HepG2 (cell line): Measurements from ENCODE around the gene RNU5B-1. TPM values are rescaled to one million over a fixed set of nuclear protein-coding genes. Genes with fewer than 3 reads are reported as not detected.

Source experiments
- ATAC-seq: fragments of 200-7000 bp; cut with Tn5 transposase; 3 replicates; pipeline ENCODE4 v1.9.1; 2020; ENCODE audit warnings: mild to moderate bottlenecking, moderate library complexity
- BruUV-seq: library from RNA; stranded (reverse); fragments of 400-500 nt; replicated peaks from 2 replicates; lab custom pipeline; 2021; lab: Mats Ljungman, UMichigan
- CTCF ChIA-PET: fragments of 300-600 bp; formaldehyde crosslinking; extraction: SDS; loops from one replicate; lab custom pipeline; 2021; ENCODE audit warnings: low total read pairs, inconsistent platforms, low intra/inter-chr PET ratio; lab: Yijun Ruan, JAX
- POLR2A ChIA-PET: fragments of 350-600 bp; sonication (Branson Sonifier 250); formaldehyde crosslinking; loops from one replicate; lab custom pipeline; 2020; ENCODE audit warnings: antibody characterized with exemption, inconsistent platforms; lab: Yijun Ruan, JAX
- DNase-seq: peaks from one replicate; pipeline ENCODE4 v3.0.0-alpha.2; 2015; ENCODE audit warnings: low spot score
- FAIRE-seq: peaks from 3 replicates; lab custom pipeline; 2011; peaks lifted over from hg19 to GRCh38; lab: Jason Lieb, UNC
- H2AFZ ChIP-seq: one replicate; pipeline ENCODE4 v1.6.1; 2011; ENCODE audit warnings: low read length, inconsistent platforms
- H3K27ac ChIP-seq: fragments of 300-600 bp; 3 replicates; pipeline ENCODE4 v1.8.0; 2011; ENCODE audit warnings: mixed run types, mild to moderate bottlenecking, mixed read lengths, low read length, inconsistent platforms; ENCODE audit not compliant: insufficient read depth; ENCODE audit errors: extremely low read length
- H3K27me3 ChIP-seq, 2 experiments: fragments of 200-600 bp in 1 of 2; 2 replicates in 1 of 2; 3 replicates in 1 of 2; pipeline versions ENCODE4 v1.6.0 to v1.8.0; 2011; ENCODE audit warnings: low read length in 2 of 2, mild to moderate bottlenecking in 2 of 2, moderate library complexity in 2 of 2, inconsistent platforms in 1 of 2; ENCODE audit not compliant: insufficient read depth in 2 of 2, control insufficient read depth in 1 of 2
- H3K36me3 ChIP-seq, 2 experiments: fragments of 200-600 bp in 1 of 2; replicated peaks in 1 of 2; 2 replicates in 1 of 2; 3 replicates in 1 of 2; pipeline versions ENCODE4 v1.5.1 to v1.8.0; 2011; ENCODE audit warnings: low read length in 2 of 2, inconsistent platforms in 1 of 2; ENCODE audit not compliant: insufficient read depth in 2 of 2, control insufficient read depth in 1 of 2
- H3K4me1 ChIP-seq: 2 replicates; pipeline ENCODE4 v1.5.1; 2012; ENCODE audit warnings: low read length, inconsistent platforms; ENCODE audit not compliant: insufficient read depth
- H3K4me2 ChIP-seq: 2 replicates; pipeline ENCODE4 v1.6.0; 2011; ENCODE audit warnings: low read depth, low read length, inconsistent platforms
- H3K4me3 ChIP-seq, 3 experiments: fragments of 200-600 bp in 1 of 3; sonication (generic), shearing (Covaris generic) in 1 of 3; replicated peaks in 1 of 3; 2 replicates each; pipeline ENCODE4 v1.5.1; 2011 to 2016; ENCODE audit warnings: low read length in 3 of 3, inconsistent platforms in 2 of 3, low read depth in 2 of 3, mild to moderate bottlenecking in 2 of 3, control low read depth in 1 of 3, mixed read lengths in 1 of 3; ENCODE audit not compliant: insufficient read depth in 1 of 3
- H3K79me2 ChIP-seq: one replicate; pipeline ENCODE4 v1.6.1; 2011; ENCODE audit warnings: low read length, inconsistent platforms; ENCODE audit not compliant: insufficient read depth
- H3K9ac ChIP-seq: 2 replicates; pipeline ENCODE4 v1.6.0; 2011; ENCODE audit warnings: mild to moderate bottlenecking, low read depth, low read length, inconsistent platforms; ENCODE audit not compliant: insufficient read depth
- H3K9me3 ChIP-seq: 2 replicates; pipeline ENCODE4 v1.5.1; 2012; ENCODE audit warnings: mild to moderate bottlenecking, low read length
- H4K20me1 ChIP-seq: 2 replicates; pipeline ENCODE4 v1.6.0; 2011; ENCODE audit warnings: inconsistent platforms, mild to moderate bottlenecking, low read length, moderate library complexity; ENCODE audit not compliant: insufficient read depth
- PITX1 ChIP-seq: sonication (generic); formaldehyde crosslinking; IDR thresholded peaks from 2 replicates; pipeline ENCODE4 v1.5.1; 2020; ENCODE audit warnings: mild to moderate bottlenecking, missing genetic modification reagents
- SALL2 ChIP-seq: sonication (generic); formaldehyde crosslinking; IDR thresholded peaks from 2 replicates; pipeline ENCODE4 v1.8.1; 2023; ENCODE audit warnings: mild to moderate bottlenecking, missing genetic modification reagents, inconsistent platforms
- SNAPC2 ChIP-seq: sonication (generic); formaldehyde crosslinking; IDR thresholded peaks from 2 replicates; pipeline ENCODE4 v1.8.1; 2022; ENCODE audit warnings: mild to moderate bottlenecking, missing genetic modification reagents
- TEAD2 ChIP-seq: sonication (generic); formaldehyde crosslinking; IDR thresholded peaks from 2 replicates; pipeline ENCODE4 v1.9.0; 2021; ENCODE audit warnings: missing genetic modification reagents
- ZNF598 ChIP-seq: sonication (generic); formaldehyde crosslinking; IDR thresholded peaks from 2 replicates; pipeline ENCODE4 v1.5.1; 2020; ENCODE audit warnings: mild to moderate bottlenecking, missing genetic modification reagents, borderline replicate concordance
- WGBS: methylation state at CpG from one replicate; pipeline ENCODE4 v1.1.6; 2017; ENCODE audit warnings: low lambda C conversion rate; 5-methylcytosine and 5-hydroxymethylcytosine counted together
- in situ Hi-C: cut with HindIII; loops from 2 replicates; pipeline ENCODE4 v1.10.0; 2017; ENCODE audit warnings: low pct_unique_long_range_greater_than_20kb; ENCODE audit not compliant: extremely low pct_ligation_motif_present
- intact Hi-C: fragments of 100-400 bp; cut with micrococcal nuclease; formaldehyde crosslinking; loops from one replicate; pipeline ENCODE4 v1.10.0; 2022; ENCODE audit not compliant: unreplicated experiment
- polyA plus RNA-seq, 8 experiments: library from polyadenylated mRNA; depleted of rRNA in 3 of 8; stranded (reverse) in 7 of 8; unstranded in 1 of 8; fragments of >200 nt; fragmentation: Illumina TruSeq in 4 of 8; extraction: Trizol in 4 of 8; gene quantifications; 2 replicates each; pipeline versions ENCODE4 v1.2.1 to v1.2.3, GENCODE V29; 2011 to 2016; ENCODE audit warnings: low read depth in 4 of 8, missing spikeins in 1 of 8, mixed read lengths in 1 of 8; ENCODE audit not compliant: insufficient read depth in 1 of 8
- total RNA-seq, 5 experiments: library from RNA; depleted of rRNA; stranded (reverse); fragments of >200 nt; fragmentation: Illumina TruSeq; extraction: Trizol; gene quantifications; 2 replicates each; pipeline ENCODE4 v1.2.3, GENCODE V29; 2016; ENCODE audit warnings: low read depth in 1 of 5
- TF ChIP-seq, protein P1 (sequence below), 2 experiments: IDR thresholded peaks; 2 replicates each; pipeline ENCODE4 v1.6.1; 2011 to 2012; ENCODE audit warnings: low read length in 2 of 2, borderline replicate concordance in 1 of 2, low read depth in 1 of 2, mild to moderate bottlenecking in 1 of 2, moderate library complexity in 1 of 2
- TF ChIP-seq, protein P2 (sequence below): sonication (generic); formaldehyde crosslinking; IDR thresholded peaks from 2 replicates; pipeline ENCODE4 v1.4.0; 2020; ENCODE audit warnings: missing genetic modification reagents

RNU5B-1 gene
- total and polyA plus RNA-seq, 2 of the 13 experiments (the other 11 are each of a cell fraction or from before 2014, with no cell fraction given), result 1,646 TPM; not detected in 1

DNA sequence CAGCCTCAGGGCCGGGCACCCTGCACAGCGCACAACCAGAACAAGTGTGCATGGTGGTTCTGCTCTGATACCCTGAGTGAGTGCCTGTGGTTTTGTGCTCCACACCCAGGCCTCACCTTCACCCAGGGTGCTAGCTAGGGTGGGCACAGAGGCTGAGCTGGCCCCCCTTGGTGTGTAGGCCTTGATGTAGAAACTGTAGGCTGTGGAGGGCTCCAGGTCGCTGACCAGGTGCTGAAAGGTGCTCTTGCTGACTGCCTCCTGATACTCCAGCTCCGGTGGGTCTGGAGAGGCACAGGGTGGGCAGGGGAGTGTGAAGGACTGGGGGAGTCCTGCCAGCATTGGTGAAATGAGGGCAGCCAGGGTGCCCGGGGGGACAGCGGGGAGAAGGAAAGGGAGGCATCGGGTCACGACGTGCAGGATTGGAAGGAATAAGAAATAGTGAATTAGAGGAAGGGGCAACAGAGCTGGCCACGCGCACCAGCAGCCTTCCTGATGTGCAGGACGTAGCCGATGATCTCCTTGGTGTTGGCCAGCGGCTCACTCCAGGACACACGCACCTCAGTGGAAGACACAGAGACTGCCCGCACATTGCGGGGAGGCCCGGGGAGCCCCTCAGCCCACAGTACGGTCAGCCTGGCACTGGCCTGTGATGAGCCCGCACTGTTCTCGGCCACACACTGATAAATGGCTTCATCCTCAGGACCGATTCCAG lies 26.6 kb downstream of the RNU5B-1 start:
- H3K27me3 ChIP-seq, result no peaks in the 10 kb centered on the region
- 97% methylated on average over 17 of the region's 22 CpGs for WGBS
- H3K4me2 ChIP-seq, result no peak overlapping the region
- FAIRE-seq, result no peak
- no peak overlapping the region for H3K27ac ChIP-seq
- ChIA-PET CTCF (no interaction called here), POLR2A (no interaction called here)
- intact Hi-C loops, result no loop called here
- in situ Hi-C loops, result no loop called here
- no peak overlapping the region for H2AFZ ChIP-seq
- no peaks in the 10 kb centered on the region for H4K20me1 ChIP-seq
- no peak for TF ChIP-seq ZNF598 (CRISPR knock-in tag)
- TF ChIP-seq, protein P1, sequence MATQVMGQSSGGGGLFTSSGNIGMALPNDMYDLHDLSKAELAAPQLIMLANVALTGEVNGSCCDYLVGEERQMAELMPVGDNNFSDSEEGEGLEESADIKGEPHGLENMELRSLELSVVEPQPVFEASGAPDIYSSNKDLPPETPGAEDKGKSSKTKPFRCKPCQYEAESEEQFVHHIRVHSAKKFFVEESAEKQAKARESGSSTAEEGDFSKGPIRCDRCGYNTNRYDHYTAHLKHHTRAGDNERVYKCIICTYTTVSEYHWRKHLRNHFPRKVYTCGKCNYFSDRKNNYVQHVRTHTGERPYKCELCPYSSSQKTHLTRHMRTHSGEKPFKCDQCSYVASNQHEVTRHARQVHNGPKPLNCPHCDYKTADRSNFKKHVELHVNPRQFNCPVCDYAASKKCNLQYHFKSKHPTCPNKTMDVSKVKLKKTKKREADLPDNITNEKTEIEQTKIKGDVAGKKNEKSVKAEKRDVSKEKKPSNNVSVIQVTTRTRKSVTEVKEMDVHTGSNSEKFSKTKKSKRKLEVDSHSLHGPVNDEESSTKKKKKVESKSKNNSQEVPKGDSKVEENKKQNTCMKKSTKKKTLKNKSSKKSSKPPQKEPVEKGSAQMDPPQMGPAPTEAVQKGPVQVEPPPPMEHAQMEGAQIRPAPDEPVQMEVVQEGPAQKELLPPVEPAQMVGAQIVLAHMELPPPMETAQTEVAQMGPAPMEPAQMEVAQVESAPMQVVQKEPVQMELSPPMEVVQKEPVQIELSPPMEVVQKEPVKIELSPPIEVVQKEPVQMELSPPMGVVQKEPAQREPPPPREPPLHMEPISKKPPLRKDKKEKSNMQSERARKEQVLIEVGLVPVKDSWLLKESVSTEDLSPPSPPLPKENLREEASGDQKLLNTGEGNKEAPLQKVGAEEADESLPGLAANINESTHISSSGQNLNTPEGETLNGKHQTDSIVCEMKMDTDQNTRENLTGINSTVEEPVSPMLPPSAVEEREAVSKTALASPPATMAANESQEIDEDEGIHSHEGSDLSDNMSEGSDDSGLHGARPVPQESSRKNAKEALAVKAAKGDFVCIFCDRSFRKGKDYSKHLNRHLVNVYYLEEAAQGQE (IDR thresholded peaks at IDR 0.05; ENCODE audit: borderline replicate concordance in 1 of 2, low read depth in 1 of 2, low read length in 2 of 2), result peak in 1 of 2 experiments; percentile 45; a peak in 1 of 4 replicates
- TF ChIP-seq, protein P2, sequence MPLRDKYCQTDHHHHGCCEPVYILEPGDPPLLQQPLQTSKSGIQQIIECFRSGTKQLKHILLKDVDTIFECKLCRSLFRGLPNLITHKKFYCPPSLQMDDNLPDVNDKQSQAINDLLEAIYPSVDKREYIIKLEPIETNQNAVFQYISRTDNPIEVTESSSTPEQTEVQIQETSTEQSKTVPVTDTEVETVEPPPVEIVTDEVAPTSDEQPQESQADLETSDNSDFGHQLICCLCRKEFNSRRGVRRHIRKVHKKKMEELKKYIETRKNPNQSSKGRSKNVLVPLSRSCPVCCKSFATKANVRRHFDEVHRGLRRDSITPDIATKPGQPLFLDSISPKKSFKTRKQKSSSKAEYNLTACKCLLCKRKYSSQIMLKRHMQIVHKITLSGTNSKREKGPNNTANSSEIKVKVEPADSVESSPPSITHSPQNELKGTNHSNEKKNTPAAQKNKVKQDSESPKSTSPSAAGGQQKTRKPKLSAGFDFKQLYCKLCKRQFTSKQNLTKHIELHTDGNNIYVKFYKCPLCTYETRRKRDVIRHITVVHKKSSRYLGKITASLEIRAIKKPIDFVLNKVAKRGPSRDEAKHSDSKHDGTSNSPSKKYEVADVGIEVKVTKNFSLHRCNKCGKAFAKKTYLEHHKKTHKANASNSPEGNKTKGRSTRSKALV (CRISPR knock-in tag), result no peak
- no peak for TF ChIP-seq SNAPC2 (CRISPR knock-in tag)
- TF ChIP-seq TEAD2, result no peak
- TF ChIP-seq PITX1 (CRISPR knock-in tag), result no peak
- no peak for TF ChIP-seq SALL2
- TF ChIP-seq, all 625 proteins: peak for 1
- BruUV-seq, result no TSS peak
- Histone ChIP-seq H3K4me1 (peaks cover 6% of the 10 kb centered on the region), H3K36me3 (peaks cover 32 to 63% of the 10 kb centered on the region in 2 experiments; a peak in 4 of 5 replicates), H3K9me3 (no peaks in the 10 kb centered on the region), H3K9ac (no peak overlapping the region), H3K79me2 (no peaks in the 10 kb centered on the region), H3K4me3 (no peak overlapping the region)
- no peak for ATAC-seq
- no peak for DNase-seq
